Measurements from ENCODE around the gene PTPRH. TPM values are rescaled to one million over a fixed set of nuclear protein-coding genes. Genes with fewer than 3 reads are reported as not detected.

Gene PTPRH
- total and polyA plus RNA-seq, 10 donors = 6.5 to 97.9 (median 48.9) TPM

DNA sequence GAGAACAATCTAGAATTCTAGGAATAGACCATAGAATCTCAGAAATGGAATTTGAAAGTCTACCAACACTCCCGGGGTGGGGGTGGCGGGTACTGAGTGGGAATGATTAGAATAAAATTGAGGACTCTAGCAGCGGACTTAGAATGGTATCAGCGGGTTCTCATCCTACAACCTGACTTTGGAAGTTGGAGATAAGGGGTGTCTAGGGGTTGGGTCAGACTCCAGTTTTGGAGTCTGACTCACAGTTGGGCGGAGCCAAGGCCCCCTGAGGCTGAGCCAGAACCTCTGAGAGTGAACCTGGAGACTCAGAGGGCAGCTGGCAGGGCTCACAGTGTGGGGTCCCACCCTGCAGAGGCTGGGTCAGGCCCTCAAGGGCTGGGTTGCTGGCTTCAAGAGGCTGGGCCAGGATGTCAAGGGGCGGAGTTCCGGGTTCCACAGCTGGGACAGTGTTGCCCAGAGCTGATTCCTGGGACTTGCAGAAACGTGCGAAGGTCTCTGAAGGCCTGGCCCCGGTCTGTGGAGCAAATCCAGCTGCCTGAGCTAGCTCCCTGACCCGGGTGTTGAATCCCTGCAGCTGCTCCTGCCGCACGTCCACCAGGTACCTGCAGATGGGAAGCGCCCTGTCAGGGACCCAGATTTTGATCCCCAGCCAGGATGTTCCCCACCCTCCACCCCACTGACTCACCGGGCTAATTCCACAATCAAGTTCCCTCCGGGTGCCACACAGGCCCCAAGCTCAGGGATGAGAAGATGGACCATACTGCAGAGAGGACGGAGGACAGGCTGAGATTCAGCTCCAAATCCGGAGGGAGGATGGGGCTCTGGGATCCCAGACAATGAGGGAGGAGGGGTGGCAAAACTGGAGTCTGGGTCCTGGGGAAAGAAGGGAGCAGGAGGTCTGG, 50.2 kb downstream of the PTPRH start:
- 69 to 83% (median 77%) methylated on average over 11 to 18 of the region's 18 CpGs for WGBS, 5 donors
- Histone ChIP-seq H3K27me3 (replicated peaks in 1 of 7) (peaks cover 0 to 93% (median 59%) of the 10 kb centered on the region in 7 donors), H3K4me1 (peaks cover 0 to 27% (median 6%) of the 10 kb centered on the region in 6 donors), H3K9me3 (peaks cover 0 to 3% (median 0%) of the 10 kb centered on the region in 8 donors), H3K4me3 (no peak overlapping the region), H3K27ac (no peak overlapping the region), H3K36me3 (no peaks in the 10 kb centered on the region)
- no peak for DNase-seq
- no peak for TF ChIP-seq POLR2A (IDR thresholded peaks at IDR 0.05)
- no peak for TF ChIP-seq POLR2AphosphoS5 (IDR thresholded peaks at IDR 0.05)
- TF ChIP-seq CTCF (IDR thresholded peaks at IDR 0.05 in 8 of 11, conservative IDR thresholded peaks at IDR 0.05 in 3 of 11) = no peak
- intact Hi-C loops (cut with DNase I; ENCODE audit: low total_unique reads) = no loop called here

GRCh38 chr19:55158423-55158822, 50.9 kb downstream of the PTPRH start:
- no peaks in the 10 kb centered on the region for H3K36me3 ChIP-seq
- 58 to 80% (median 68%) methylated on average over 4 of the region's 4 CpGs for WGBS, 5 donors
- no peak overlapping the region for H3K4me3 ChIP-seq
- DNase-seq = no peak
- TF ChIP-seq POLR2AphosphoS5 (IDR thresholded peaks at IDR 0.05) (no peak), CTCF (IDR thresholded peaks at IDR 0.05 in 8 of 11, conservative IDR thresholded peaks at IDR 0.05 in 3 of 11) (no peak), POLR2A (IDR thresholded peaks at IDR 0.05) (no peak)
- no peak overlapping the region for H3K27ac ChIP-seq
- peaks cover 0 to 27% (median 6%) of the 10 kb centered on the region in 6 donors for H3K4me1 ChIP-seq
- H3K9me3 ChIP-seq = peaks cover 0 to 3% (median 0%) of the 10 kb centered on the region in 8 donors
- peaks cover 0 to 93% (median 54%) of the 10 kb centered on the region in 7 donors for H3K27me3 ChIP-seq (replicated peaks in 1 of 7)
- intact Hi-C loops (cut with DNase I; ENCODE audit: low total_unique reads) = no loop called here

- TF ChIP-seq POLR2A (IDR thresholded peaks at IDR 0.05) = no peak
- TF ChIP-seq CTCF (IDR thresholded peaks at IDR 0.05 in 8 of 11, conservative IDR thresholded peaks at IDR 0.05 in 3 of 11) = no peak
- no peak for TF ChIP-seq POLR2AphosphoS5 (IDR thresholded peaks at IDR 0.05)
- H3K4me3 ChIP-seq = no peak within 1 kb of the TSS
- no peak for DNase-seq
- H3K4me1 ChIP-seq = peaks cover 0 to 27% (median 6%) of the 10 kb centered on the region in 6 donors
- WGBS, 5 donors = 24 to 51% (median 40%) methylated on average over 14 to 39 of the region's 39 CpGs
- H3K27ac ChIP-seq = no peak within 1 kb of the TSS
- peaks cover 0 to 3% (median 2%) of the 10 kb centered on the region in 8 donors for H3K9me3 ChIP-seq
- peaks cover 0 to 84% (median 51%) of the 10 kb centered on the region in 7 donors for H3K27me3 ChIP-seq (replicated peaks in 1 of 7)
- intact Hi-C loops (cut with DNase I; ENCODE audit: low total_unique reads) = no loop called here
- no peaks in the 10 kb centered on the region for H3K36me3 ChIP-seq
Observed at GRCh38 chr19:55157064-55157908, 52.0 kb downstream of the PTPRH start, which contains the start of gene TNNI3. Gene TNNI3, minus strand, starts transcription at chr19:55157732. Its CDS starts 143 bp downstream, at chr19:55157589.

Measured in spleen (tissue), 11 donors.